Activated CD4-positive, alpha-beta T cell treated with anti-CD3 and anti-CD28 coated beads, Interleukin-10, Interleukin-2, amounts not matched to agents 100 ng/mL and 50 ng/mL, durations not matched to agents 16 hours and 8 hours (primary cell): ENCODE measurements around the gene PCNX2.
"Not testable (repeated sequence)": the region's sequence is repeated elsewhere in the genome, so short reads cannot be mapped to it uniquely, and the experiment has no call there.

Experiments
- DNase-seq: peaks from one replicate; pipeline ENCODE4 v3.0.0-alpha.2; 2020

PCNX2 gene

DNA sequence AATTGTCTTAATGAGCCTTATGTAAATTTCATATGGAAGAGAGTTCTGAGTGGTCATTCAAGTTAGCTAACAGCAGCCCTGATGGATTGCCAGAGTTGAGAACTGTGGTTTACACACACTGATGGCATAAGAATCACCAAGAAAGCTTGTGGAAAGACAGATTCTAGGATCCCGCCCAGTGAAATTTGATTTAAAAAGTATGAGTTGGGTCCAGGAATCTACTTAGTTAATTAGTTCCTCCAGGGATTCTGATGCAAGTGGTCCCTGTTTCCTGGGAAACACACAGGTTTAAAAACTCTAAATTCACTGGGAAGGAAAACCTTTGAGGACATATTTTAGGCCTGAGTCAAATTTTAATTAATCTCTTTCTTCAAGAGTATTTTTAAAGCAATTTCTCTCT lies 200.8 kb downstream of the PCNX2 start:
- no peak for DNase-seq

DNA sequence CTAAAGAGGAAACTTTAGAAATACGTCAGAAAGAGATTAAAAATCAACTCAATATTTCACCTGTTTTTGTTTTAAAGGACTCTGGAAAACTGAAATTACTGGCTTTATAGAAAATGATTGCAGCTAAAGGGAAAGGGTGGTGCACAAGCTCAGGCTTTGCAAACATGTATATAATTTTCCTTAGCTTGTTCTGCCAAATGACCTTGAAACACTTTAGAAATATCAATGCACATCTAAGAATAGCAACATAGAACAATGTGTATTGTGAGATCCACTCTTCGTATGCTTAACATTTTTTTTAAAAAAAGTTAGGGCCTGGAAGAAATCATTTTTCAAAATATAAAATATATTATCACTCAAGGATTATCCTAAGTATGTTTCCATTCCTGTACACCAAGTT lies 201.3 kb downstream of the PCNX2 start:
- DNase-seq = no peak

DNA sequence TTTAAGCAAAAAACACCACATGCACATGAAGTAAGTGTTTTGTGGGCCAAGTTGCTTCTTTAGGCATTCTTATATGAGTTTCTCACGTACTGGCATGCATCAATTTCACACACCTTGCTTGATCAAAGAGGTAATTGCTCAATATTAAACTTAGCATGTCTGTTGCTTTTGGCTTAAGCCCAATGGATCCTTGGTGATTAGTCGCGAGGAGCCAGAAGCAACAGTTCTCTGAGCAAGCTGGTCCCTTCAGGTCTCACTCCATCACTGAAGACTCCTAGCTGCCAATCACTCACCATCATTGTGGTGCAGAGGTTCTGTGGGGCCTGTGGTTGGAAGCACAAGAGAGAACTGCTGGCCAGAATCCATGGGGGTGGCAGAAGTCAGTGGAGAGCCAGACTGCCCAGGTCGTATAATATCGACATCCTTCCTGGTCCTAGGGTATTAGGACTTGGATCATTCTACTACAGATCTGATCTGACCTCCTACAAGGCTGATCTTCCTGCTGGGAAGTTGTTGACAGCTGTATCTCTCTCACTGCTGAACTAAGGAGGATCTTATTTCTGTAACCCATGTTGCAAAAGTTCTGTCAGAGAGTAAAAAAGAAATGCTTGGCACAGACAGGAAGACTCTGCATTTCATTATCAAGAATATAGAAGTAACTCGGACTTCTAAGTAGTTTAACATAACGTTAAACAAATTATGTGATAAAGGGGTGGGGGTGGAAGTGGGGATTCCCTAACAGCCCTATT lies 204.6 kb downstream of the PCNX2 start:
- no peak for DNase-seq

DNA sequence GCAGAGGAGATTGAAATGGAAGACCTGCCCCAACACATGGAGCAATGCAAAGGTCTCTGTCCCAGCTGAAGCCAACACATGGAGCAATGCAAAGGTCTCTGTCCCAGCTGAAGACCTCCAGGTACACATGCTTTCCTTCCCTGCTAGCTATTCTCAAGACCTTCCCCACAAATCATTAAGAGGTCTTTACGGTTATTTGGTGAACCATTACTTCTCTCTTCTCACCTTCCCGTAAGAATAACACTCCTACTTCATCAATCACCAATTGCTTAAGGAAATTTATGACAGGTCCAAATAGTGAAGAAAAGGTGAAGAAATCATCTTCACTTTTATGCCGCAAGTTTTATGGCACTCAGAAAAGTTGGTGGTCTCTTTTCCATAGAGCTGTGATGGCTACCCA lies 206.3 kb downstream of the PCNX2 start:
- no peak for DNase-seq

DNA sequence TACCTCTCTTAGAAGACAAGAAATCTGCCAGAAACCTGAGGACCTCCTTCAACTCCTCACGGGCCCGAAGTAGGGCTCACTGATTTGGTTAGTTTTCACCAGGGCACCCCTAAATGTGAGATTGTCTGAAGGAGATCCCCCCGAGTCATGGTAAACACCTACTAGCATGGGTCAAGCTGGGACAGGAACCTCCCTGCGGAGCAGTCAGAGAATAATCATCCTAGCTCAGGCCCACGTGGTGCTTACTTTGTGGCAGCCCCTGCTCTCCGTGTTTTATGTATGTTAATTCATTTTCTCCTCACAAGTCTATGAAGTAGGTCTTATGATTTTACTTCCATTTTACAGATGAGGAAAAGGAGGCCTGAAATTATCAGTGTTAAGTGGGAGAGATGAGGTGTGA lies 206.9 kb downstream of the PCNX2 start:
- DNase-seq = no peak

DNA sequence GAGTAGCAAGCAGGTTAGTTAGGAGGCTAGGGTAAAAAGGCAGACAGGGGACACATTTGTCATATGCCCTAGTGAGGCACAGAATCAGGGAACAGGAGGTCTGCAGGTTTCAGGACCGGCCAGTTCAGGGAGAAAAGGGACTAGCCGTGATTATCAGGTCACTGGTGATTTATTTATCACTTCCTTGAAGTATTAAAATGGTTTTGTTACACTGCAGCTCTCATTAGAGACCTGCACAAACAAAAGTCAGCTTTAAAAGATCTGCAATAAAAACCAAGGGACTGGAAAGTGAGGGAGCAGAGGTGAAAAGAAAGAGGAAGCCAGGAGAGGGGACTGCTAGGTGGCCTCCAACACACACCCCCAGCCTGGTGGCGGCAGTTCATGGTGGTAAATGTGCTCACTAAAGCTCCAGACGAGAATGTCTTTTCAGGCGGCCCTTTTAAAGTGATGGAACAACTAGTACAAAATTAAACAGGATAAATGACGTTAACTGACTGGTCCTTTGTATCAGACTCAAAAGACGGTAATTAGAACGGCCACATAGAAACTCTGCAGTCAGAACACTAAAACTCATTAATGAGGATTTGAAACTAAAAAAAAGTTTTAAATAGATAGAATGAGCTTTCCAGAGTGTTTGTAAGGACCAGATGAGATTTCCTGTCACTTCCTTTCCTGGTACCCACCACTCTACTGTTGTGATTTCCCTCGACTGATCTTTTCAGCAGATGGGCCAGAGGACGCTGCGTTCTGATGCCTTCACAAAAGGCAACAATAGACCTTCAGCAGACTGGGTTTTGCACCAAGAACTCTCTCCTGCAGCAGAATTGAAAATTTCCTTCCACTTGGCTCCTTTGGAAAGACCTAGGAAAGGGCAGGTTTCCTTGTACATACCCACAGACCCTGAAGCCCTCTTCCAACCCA lies 208.3 kb downstream of the PCNX2 start:
- DNase-seq = no peak

DNA sequence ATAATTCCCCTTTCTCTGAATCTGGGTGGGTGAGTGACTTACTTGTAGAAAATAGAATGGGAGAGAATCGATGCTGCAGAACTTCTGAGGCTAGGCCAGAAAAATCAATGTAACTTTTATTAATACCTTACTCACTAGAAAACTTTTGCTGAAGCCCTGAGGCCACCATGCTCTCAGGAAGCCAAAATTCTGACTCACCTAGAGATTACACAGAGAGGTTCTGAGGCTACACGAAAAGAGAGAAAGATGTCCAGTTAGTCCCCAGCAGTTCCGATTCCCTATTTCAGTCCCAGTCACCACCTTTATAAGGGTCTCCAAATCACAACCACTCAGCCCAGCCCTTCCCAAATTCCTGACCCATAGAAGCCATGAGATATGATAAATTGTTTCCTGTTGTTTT lies 210.0 kb downstream of the PCNX2 start:
- no peak for DNase-seq

DNA sequence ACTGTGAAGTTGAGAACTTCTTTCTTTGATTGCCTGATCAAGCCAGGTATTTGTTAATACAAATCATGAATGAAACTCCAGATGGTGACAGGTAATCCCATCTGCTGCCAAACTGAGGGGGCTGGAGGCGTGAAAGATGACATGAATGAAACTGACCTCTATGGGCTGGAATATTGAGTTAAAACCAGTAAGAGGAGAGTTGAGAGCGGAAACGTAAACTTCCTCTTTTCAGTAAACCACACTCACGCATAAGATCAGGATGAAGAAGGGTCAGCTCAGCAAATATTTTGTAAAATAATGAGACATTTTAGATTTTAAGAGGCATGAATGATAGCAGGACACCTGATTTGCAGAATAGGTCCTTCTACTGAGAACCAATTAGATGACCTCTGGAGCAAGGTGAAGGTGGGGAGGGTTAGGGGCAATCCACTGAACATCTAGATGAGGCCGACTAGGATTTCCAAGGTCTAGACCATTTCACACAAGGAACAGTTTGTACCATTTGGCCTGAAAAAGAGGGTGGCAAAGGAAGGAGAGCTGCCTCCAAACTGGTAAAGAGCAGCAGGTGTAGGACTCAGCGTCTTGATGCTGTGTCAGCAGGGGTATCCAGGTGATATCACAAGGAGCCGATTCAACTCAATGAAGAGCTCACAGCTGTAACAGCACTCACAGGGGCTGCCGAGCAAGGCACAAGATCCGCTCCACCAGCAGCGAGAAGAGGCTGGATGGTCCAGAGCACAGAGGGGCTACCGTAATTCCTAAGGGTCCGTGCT lies 212.6 kb downstream of the PCNX2 start:
- DNase-seq = no peak

DNA sequence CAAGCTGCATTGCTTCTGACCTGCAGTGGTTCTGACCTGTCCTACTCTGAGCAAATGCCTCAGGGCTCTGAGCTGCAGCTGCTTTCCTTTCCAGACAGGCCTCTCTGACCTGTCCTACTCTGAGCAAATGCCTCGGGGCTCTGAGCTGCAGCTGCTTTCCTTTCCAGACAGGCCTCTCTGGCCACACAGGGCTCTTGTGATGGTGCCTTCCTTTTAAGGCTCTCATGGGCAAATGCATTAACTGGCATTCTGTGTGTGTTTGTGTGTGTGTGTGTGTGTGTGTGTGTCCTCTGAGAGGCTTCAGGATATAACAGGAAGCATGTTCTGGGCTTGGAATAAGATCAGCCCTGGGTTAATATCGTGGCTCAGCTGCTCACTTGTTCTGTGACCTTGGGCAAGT lies 213.8 kb downstream of the PCNX2 start:
- DNase-seq = no peak

DNA sequence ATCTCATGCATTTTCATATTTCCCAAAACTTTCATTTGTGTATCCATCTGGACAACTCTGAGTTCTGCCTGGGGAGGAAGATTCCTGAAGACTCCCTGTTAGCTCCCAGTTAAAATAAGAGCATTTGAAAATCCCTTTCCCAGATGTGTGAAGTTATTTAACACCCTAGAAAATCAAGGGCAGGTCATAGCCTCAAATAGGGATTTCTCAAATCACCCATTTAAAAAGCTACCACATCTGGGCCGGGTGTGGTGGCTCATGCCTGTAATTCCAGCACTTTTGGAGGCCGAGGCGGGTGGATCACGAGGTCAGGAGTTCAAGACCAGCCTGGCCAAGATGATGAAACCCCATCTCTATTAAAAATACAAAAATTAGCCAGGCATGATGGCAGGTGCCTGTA lies 214.7 kb downstream of the PCNX2 start:
- not testable (repeated sequence) for DNase-seq

DNA sequence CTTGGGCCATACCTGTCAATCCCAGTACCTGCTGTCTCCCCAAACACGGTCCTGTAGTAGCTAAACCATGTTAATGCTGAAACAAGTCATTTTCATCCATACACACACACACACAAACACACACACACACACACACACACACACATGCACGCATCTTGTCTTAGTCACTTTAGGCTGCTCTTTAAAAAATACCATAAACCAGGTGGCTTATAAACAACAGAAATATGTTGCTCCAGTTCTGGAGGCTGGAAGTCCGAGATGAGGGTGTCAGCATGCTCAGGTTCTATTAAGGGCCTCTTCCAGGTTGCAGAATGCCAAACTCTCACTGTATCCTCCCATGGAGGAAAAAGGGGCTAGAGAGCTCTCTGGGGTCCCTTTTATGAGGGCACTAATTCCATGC lies 215.2 kb downstream of the PCNX2 start:
- DNase-seq = no peak

DNA sequence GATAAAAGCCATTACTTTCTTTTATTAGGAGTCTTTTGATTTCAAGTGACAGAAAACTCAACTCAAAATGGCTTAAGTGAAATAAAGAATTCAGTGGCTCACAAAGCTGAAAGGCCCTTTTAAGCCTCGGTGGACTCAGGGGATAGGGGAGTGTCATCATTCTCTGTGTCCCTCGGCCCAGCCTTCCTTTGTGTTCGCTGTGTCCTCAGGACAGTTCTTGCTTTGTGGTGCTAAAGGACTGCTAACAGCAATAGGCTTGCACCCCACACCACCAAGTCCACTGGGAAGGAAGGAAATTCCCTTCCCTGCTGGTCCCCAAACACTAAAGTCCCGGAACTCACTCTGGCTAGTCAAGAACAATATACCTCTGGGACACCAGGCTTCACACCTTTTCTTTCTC lies 216.0 kb downstream of the PCNX2 start:
- DNase-seq = no peak

DNA sequence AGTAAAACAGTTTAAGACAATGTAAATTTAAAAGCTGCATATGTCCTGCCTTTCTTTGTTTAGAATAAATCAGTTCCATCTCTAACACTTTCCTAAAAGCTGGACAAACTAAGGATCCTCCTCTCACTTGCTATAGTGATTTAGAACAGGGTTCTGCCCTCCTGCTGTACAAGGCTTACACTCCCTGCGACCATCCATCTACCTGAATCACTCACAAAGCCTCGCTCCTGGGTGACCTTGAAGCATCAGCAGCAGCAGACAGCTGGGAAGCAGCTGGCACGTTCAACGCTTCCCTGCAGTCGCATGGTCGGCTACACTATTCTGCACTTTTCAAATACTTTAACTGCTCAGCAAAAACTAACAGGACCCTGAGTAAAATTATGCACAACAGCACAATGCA lies 217.1 kb downstream of the PCNX2 start:
- no peak for DNase-seq

DNA sequence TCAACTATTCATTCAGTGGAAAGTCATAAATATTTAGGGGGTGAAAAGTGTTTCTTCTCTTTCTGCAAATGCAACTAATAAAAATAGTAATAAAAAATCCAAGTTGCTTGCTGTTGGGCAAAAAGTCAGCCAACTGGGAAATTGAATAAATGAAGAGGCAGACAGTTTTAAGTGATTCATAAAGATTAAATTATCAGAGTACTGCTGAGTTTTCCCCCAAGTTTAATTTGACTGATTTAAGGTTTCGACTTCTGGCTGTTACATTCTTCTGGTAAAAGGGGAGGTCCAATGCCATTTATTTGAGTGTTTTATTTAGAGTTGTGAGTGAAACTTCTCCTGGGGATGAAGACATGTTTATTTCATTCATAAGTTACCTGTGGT lies 219.6 kb downstream of the PCNX2 start:
- DNase-seq = no peak

DNA sequence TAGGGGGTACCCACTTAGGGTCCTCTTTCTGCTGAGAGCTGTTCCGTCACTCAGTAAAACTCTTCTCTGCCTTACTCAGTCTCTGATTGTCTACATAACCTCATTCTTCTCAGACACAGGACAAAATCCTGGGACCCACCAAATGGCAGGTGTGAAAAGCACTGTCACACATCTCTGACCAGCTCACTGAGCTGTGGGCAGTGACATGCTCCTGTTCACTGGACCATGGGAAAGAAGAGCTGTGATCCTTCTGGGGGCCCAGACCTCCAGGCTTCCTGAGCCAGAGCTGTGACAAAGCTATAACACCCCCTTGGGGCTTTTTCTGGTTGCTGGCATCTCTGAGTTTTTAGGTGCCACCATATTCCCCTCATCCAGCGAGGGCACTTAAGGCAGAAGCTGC lies 229.4 kb downstream of the PCNX2 start:
- DNase-seq = no peak

DNA sequence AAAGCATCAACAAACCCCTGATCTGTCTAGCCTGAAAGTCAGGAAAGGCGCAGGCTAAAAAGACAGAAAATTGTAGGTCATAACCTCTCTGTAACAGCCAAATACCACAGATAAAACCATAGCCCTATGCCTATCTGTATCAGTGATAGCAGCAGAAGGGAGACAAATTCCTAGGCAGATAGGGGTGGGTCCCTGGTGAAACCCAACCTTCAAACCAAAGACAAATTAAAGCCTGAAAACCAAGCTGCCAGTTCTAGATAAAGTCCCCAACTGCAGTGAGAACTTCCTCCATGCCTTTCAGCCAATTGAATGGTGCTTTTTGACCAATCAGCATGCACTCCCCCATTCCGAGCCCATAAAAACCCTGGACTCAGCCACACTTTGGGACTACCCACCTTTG lies 229.8 kb downstream of the PCNX2 start:
- DNase-seq = no peak

DNA sequence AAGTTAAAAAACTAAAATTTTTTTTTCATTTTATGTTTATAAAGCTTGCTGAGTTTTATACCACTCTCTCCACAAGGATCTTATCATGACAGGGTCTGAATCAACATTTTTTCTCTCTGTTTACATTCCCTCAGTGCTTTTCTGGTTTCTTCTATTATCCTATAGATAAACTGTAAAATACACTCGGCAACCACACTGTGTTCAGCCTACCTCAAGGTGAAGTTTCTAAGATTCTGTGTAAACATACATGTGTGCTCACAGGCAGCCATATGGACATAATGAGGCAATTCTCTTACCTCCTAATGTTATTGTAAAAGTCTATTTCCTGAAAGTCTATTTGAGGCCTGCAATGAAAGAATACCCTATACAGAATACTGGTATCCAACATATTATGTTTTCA lies 230.5 kb downstream of the PCNX2 start:
- no peak for DNase-seq

DNA sequence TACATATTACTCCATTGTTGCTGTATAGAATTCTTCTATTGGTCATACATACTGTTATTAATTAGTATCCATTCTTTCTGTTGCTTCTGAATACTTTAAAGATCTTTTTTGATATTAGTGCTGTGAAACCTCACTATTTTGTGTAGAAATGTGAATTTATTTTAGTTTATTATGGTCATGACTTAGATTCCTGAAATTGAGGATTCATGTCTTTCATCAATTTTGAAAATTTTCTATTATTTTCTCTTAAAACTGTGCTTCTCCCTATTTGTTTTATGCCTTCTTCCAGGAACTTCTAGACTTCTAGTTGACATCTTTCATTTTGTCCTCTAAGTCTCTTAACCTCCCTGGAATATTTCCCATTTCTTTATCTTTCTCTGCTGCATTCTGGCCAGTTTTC lies 232.1 kb downstream of the PCNX2 start:
- DNase-seq = no peak

DNA sequence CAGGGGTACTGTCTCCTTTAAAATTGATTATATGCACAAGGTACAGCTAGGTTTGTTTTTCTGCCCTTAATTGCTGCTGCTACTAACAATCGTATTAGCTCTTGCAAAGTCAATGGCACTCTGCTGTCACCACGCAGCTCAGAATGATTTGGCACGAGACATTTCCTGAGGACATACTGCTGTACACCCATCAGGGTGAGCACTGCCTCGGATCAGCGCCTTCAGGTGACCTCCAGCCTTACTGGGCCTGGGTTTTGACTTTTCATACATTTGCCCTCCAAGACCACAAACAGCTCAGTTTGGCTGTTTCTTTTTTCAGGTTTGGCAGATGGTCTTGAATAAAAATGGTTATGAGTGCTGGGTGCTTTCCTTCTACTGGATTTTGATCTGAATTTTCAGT lies 234.3 kb downstream of the PCNX2 start:
- DNase-seq = no peak

DNA sequence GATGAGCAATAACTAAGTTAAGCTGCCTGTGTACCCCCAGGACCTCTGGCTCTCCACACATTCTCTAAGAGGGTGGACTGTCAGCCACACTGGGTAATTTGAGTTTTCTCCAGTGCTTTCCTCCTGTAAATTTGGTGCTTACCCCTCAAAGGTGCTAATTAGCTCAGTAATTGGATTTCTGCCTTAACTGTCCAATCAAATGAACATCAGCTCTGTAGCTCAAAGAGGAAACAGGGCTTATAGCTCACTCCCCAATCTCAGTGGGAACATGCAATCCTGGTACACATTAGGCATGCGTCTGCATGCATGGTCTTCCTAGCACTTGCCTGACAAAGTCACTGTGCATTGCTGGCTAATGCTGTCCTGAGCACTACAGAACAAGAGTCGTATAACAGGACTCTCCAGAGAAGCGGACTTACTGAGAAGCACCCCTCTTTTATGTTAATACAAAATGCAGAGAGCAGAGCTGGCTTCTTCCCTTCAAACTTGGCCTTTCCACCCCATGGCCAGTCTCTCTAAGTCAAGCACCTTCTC lies 235.0 kb downstream of the PCNX2 start:
- no peak for DNase-seq

DNA sequence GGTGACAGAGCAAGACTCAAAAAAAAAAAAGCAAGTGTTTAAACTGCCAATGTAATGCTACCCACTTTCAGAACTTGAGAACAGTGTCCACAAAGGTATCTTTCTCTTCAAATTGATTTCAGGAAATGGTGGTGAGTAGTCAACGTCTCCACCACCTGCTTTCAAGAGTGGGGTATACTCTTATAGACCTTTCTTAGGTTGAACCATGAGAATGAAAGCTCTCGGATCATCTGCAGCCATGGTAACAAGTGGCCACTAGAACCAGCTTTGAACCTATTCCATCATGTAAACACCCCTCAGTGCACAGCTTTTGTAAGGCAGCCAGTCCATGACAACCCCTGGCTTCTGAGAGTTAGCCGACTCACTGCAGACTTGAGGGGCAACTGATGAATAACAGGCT lies 237.7 kb downstream of the PCNX2 start:
- DNase-seq = no peak

DNA sequence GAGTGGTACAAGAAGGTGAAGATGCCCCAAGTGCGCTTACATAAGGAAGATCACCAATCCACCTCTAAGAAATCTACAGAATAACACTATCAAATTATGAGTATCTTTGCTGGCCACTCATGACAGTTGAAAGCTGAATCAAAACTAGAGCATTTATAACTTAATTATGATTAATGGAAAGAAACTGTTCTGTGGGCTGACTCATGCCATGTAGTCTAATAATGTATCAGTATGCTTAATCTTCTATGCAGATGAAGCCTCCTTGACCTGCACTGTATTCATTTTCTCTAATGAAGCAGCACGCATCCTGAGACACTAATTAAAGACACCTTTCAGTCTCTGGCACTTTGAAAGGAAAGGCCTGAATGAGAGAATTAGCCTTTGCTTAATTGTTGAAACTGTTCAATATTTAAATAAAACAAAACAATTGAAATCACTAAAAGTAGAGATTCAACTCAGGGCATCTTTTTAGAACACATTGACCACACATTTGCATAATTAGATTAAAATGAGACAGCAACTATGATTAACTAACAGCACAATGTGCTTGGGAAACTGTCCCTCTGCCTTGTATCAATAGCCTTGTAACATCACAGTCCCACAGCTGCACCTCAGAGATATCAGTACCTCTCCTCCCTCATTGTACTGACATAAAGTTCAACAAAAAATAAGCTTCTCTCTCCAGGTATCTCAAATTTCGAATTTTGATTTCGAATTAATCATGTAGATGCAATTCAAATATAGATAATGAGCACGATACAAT lies 239.5 kb downstream of the PCNX2 start:
- DNase-seq = no peak

DNA sequence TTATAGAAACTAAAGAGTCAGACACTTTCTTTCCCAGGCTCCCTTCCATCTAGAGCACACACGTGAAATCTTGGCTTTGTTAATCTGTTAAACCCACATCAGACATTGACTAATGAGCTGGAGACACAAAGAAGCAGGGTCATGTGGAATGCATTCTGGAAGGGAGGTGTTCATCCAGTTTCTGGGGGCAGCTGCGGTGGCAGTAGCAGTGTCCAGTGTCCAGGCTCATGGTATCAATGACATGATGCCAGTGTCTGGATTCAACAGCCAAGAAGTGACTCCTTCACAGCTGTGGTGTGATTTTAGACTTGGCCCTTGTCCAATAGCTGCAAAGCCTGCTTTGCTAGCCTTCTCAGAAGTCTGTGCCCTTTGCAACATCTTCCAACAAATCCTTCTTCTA lies 249.9 kb downstream of the PCNX2 start:
- DNase-seq = no peak
